Glomerular endothelial cell (primary cell): Measurements from ENCODE around the gene IL18. TPM values are rescaled to one million over a fixed set of nuclear protein-coding genes. Genes with fewer than 3 reads are reported as not detected.
A peak's percentile ranks its signal among the peaks of the same experiment; 100 is the strongest.
"Not testable (repeated sequence)": the region's sequence is repeated elsewhere in the genome, so short reads cannot be mapped to it uniquely, and the experiment has no call there.

Experiments used
- DNase-seq: peaks from one replicate; pipeline ENCODE4 v3.0.0-alpha.2; 2011; ENCODE audit warnings: low read depth, low spot score; ENCODE audit errors: extremely low read depth
- total RNA-seq: library from RNA; depleted of rRNA; stranded (reverse); fragments of >200 nt; gene quantifications from 2 replicates; pipeline ENCODE4 v1.2.3, GENCODE V29; 2015

IL18 gene
- total RNA-seq, 1 donor from 2014 or later: 0.35 TPM

- DNase-seq: no peak
These were observed 40.8 kb downstream of the IL18 start for GRCh38 chr11:112123129-112123528.

- DNase-seq: no peak
These were observed 41.8 kb downstream of the IL18 start for GRCh38 chr11:112121981-112122615.

GRCh38 chr11:112118176-112118575 is 45.7 kb downstream of the IL18 start:
- no peak for DNase-seq

- no peak for DNase-seq
These were observed 48.5 kb downstream of the IL18 start for GRCh38 chr11:112115386-112115785.

- DNase-seq: no peak
These were observed 49.4 kb downstream of the IL18 start for GRCh38 chr11:112114460-112114859.

GRCh38 chr11:112113539-112114457 is 50.1 kb downstream of the IL18 start:
- peak; percentile 31 for DNase-seq

GRCh38 chr11:112106070-112106469 is 57.8 kb downstream of the IL18 start:
- DNase-seq: no peak

GRCh38 chr11:112103446-112103845 is 60.4 kb downstream of the IL18 start:
- DNase-seq: no peak

GRCh38 chr11:112100462-112100861 is 63.4 kb downstream of the IL18 start:
- DNase-seq: no peak

GRCh38 chr11:112097734-112098528 is 66.0 kb downstream of the IL18 start:
- DNase-seq: no peak

GRCh38 chr11:112096194-112096593 is 67.7 kb downstream of the IL18 start:
- no peak for DNase-seq

- not testable (repeated sequence) for DNase-seq
These were observed 68.6 kb downstream of the IL18 start for GRCh38 chr11:112095302-112095701.

Other genes starting within 250 kb of the IL18 start
- gene C11orf52, start 245.2 kb downstream of the IL18 start, total RNA-seq: 0.18 and 1.1 TPM in 2 replicates
- gene DIXDC1, start 226.8 kb downstream of the IL18 start, total RNA-seq: 7.9 and 12.1 TPM in 2 replicates
- gene DLAT, start 138.7 kb downstream of the IL18 start, total RNA-seq: 26.3 and 28.8 TPM in 2 replicates
- gene PIH1D2, start 90.1 kb downstream of the IL18 start, total RNA-seq: 0.41 and 1.5 TPM in 2 replicates
- 10.5 and 14.4 TPM in 2 replicates for gene NKAPD1, start 89.8 kb downstream of the IL18 start, total RNA-seq
- gene TIMM8B, start 77.3 kb downstream of the IL18 start, total RNA-seq: 39.2 and 43.8 TPM in 2 replicates
- gene SDHD, start 77.2 kb downstream of the IL18 start, total RNA-seq: 63.7 and 76.6 TPM in 2 replicates
- gene TEX12, start 3.3 kb upstream of the IL18 start, total RNA-seq: 0.23 TPM in 1 of 2 replicates, not detected in the other
- 1.3 and 1.9 TPM in 2 replicates for gene BCO2, start 11.4 kb upstream of the IL18 start, total RNA-seq
- gene PTS, start 62.3 kb upstream of the IL18 start, total RNA-seq: 20.6 and 24.5 TPM in 2 replicates
- not detected in 2 replicates for gene PLET1, start 96.8 kb upstream of the IL18 start, total RNA-seq